Activated T-cell treated with anti-CD3 and anti-CD28 coated beads, Interleukin-2, amount 50 U/mL, for 1 hour (primary cell): ENCODE measurements around the gene NISCH.

ENCODE experiments used
- DNase-seq: peaks from one replicate; pipeline ENCODE4 v3.0.0-alpha.2; 2020

NISCH gene

DNA sequence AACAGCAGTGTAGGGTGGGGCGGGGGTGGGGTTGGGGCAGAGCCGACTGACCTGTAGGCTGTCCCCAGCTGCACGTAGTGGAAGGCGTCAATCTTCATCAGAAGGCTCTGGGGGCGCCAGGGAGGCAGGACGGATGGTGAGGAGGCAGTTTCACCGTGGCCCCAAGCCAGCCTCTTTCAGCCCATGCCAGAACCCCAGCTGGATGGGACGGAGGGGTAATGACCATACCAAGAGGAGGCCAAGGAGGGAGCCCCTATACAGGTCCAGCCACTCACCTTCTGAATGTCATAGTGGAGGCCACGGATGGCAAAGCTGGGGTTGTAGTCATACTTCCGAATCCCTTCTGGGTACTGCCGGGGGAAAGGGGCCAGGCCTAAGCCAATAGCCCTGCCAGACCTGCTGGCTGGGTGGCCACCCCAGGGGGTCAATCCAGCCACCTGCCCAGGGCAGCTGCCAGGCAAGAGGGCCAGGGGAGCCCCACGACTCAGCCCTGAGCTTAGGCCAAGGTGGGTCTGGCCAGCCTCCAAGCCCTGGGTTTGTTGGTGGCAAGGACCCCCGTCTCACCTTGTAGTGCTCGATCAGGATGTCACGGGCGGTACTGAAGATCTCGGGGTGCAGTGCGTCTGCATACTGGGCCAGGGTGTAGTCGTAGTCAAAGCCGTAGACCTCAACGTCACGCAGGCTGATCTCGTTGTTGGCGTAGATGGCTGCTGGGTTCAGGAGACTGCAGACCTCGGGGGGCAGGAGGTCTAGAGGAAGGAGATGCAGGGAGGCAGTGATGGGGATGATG lies 73.4 kb downstream of the NISCH start:
- DNase-seq = peak; percentile 16

DNA sequence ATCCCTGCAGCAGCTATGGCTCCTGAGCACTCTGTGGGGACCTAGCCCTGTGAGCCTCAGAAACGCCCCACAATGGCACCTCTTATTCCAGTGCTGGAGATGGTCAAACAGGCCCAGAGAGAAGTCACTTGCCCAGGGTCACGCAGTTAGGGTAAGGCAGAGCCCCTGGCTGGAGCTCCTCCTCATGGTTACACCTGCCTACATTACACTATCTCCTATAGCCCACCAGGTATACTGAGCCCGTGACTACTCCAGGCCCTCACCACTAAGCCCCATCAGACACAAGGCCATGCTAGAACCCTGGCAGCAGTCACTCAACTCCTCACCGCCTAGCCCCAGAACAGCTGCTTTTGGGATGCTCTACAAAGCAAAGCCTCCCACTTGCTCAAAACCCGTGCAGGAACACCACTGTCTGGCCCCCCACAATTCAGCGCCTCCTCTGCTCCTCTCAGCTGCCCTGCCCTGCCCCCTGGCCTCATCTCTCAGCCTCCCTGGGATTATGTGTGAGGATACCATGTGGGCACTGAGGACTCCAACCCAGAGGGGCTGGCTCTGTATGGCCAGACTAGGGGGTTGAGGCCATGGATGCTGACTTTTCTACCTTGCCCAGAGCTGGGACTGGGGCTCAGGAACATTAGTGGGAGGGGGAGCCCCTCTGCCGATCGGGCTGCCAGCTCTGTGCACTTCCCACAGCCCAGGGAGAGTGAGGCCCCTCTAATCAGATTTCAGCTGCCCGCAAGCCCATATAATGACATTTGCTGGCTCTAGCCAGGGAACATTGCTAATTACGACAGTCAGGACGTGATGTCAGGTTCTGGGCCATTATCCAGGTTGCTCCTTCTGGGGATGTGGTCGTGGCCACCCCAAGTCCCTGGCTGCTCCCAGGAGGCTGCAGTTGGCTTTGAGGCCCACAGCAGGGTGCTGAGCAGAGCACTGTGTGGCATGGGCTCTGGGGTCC lies 74.3 kb downstream of the NISCH start:
- DNase-seq = peak; percentile 15

DNA sequence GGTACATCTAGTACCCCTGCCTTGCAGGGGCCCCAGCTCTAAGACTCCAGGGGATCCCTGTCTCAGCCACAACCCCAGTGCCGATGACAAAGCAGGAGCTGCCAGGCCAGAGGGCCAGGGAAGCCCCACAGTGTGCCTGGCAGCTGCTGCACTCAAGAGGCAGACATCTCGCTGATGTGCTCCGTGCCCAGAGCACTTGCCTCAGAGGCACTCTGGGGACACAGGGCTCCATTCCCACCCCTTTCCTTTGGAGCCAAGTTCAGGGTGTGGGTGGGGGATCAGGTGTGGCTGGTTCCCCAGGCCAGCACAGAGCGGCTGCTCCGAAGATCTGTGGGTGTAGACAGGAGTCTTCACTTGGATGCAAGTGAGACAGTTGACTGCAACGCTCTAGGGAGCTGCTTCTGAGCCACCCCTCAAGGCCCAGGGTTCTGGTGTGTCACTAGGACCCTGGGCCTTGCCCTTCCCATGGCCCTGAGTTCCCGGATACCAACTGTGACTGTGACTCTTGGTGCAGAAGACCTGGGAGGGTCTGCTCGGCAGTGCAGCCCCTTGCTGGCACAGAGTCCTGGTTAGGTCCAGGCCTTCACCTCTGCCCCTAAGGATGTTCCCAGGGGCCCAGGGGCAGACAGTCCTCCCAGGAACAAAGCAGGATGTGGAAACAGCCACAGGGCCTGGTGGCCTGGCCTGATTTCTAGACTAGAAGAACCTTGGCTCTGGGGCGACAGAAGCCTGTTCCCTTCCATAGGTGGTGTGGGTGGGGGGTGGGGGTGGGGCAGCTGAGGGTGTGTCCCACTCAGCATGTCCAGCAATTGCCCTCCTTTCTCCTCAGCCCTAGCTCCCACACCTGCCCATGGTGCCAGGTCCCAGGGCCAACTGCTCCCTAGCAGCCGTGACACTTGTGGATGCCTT lies 75.8 kb downstream of the NISCH start:
- DNase-seq = peak; percentile 18

GRCh38 chr3:52531860-52532516 lies 76.6 kb downstream of the NISCH start:
- DNase-seq = peak; percentile 18

DNA sequence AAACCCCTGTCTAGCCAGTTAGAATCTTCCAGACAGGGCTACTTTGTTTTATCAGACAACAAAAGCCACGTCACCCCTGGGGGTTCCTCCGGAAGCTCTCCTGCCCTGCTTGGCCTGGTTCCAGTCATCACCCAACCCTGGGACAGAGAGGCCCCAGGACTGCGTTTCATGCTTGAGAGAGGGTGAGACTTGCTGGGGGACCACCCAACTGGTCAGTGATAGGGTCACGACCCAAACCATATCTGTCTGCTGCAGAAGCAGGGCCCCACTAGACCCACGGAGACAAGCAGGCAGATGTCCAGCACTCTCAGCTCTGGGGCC lies 77.1 kb downstream of the NISCH start:
- DNase-seq = peak; percentile 41

DNA sequence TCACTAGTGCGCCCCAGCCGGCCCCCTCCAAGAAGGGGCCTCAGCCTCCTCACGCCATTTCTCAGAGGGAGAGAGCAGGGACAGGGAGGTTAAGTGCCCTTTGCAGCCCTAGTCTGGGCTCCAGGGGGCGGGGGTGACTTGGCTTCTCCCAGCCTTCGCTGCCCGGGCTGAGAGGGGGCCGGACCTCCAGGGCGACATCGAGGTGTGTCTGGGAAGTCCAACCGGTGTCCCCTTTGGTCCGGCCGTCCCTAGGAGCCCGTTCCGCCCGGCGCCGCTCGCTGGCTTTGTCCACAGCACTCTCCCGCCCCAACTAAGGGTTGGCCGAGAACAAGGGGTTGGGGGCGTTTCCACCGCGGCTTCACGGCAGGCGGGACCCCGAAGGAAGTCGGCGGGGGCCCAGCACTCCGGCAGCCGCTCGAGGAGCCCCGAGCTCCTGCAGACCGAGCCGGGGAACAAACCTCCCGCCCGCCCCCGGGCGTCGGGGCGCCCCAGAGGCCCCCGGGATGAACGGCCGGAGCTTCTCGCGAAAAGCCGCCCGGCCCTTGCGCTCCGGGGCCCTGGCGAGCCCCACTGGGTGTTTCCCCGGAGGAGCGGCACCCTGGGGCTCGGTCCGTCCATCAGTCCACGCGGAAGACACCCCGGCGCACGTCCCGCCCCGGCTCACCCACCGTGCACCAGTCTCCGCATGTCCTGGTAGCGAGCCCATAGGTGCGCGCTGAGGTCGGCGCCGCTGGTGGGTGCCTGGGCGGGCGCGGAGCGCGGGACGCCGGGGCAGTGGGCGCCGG lies 77.6 kb downstream of the NISCH start:
- DNase-seq = peak; percentile 47

- peak; percentile 72 for DNase-seq
Measured at GRCh38 chr3:52533623-52534280, 78.3 kb downstream of the NISCH start, which contains the start of gene NT5DC2. Gene NT5DC2 (minus strand): TSS chr3:52533857. CDS start chr3:52533737, 120 bp downstream.

DNA sequence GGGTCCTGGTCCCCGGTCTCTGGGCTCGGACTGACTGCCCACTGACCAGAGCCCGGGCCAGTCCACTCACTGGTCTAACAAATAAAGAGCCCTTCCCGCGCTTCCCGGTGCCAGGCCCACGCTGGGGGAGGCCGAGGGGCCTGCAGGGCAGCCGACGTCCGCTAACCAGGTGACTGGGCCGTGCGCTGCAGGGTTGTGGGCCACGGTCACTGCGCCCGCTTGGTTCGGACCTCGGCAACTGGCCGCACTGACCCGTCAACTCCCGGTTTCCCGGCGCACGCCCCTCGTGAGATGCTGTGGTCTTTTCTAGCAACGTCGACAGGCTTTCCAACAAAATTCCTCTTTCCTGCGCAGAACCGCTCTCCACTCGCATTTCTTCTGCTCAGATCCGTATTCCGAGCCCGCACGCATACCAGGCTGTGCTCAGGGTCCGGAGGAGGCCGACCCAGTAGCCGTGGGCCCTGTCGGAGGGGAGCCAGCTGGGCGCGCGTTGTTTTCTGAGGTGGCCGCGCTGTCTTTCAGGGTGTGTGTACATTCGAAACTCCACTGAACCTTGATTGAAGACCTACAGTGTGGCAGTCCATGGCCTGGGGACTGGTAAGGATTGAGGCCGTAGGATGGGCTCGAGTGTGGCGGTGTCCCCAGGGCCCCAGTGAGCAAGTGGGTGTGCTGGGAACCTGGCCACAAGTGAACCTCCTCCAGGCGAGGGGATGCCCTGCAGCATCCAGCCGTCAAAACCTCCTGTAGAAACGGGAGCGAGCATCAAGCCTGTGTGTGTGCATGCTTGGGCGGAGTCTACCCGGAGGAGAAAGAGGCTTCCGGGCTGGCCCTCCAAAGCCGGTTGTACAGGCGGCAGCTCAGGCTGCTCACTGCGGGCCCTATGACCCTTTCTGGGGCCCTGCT lies 79.1 kb downstream of the NISCH start:
- peak; percentile 17 for DNase-seq

DNA sequence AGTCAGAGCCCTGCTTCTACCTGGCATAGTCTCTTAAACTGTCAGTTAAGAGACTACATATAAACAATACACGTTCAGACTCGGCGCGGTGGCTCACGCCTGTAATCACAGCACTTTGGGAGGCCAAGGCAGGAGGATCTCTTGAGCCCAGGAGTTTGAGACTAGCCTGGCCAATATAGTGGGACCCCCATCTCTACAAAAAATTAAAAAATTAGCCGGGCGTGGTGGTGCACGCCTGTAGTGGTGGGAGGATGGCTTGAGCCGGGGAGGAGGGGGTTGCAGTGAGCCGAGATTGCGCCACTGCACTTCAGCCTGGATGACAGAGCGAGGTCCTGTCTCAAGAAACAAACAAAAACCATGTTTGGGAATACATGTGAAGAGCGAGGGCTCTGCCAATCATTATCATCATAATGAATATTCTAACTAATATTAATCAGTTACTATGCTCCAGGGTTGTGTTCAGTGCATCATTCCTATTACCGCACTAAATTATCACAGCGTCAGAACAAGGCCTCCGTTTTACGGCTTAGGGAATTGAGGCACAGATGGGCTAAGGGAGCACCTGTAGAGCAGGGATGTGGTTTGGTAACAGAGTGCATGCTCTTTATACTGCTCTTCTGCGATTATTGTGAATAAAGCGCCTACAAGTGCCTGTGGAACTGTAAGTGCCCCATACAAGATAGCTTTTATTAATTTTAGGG lies 80.2 kb downstream of the NISCH start:
- peak; percentile 16 for DNase-seq

- no peak for DNase-seq
Measured at GRCh38 chr3:52536112-52536368, 80.6 kb downstream of the NISCH start.

DNA sequence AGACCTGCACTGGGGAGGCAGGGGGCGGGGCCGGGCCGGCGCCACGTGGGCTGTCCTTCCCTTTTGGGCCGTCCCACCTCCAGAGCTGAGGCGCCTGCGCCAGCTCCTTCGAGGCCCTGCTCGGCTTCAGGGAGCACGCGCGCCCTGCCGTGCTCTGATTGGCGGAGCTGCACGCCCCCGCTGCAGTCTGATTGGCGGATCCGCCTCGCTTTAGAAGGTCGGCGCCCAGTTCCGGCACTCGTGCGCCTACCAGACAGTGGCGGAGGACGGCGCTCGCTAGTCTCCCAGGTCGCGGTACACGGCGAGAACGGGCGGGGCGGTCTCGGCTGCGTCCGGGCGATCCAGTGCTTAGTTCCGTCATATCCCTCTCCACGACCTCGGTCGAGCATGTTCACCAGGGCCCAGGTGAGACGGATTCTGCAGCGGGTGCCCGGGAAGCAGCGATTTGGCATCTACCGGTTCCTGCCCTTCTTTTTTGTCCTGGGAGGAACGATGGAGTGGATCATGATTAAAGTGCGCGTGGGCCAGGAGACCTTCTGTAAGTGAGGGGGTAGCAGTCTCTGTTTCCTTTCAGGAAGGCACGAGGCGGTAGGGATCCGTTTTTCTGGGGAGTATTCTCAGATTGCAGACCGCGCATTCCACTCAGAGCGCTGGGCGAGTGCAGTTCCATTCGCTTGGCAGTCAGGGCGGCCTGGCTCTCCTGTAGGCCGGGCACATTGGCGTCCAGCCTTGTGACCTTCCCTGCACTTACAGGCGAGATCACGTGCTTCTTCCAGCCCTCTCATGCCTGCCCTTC lies 81.2 kb downstream of the NISCH start, which contains the start of gene UQCC5:
TSS of gene UQCC5 (plus strand) at position 237 of the 796 bp plus-strand sequence. CDS start at position 388, 151 bp downstream.
- DNase-seq = peak; percentile 96

GRCh38 chr3:52537165-52537620 lies 81.8 kb downstream of the NISCH start:
- DNase-seq = no peak

DNA sequence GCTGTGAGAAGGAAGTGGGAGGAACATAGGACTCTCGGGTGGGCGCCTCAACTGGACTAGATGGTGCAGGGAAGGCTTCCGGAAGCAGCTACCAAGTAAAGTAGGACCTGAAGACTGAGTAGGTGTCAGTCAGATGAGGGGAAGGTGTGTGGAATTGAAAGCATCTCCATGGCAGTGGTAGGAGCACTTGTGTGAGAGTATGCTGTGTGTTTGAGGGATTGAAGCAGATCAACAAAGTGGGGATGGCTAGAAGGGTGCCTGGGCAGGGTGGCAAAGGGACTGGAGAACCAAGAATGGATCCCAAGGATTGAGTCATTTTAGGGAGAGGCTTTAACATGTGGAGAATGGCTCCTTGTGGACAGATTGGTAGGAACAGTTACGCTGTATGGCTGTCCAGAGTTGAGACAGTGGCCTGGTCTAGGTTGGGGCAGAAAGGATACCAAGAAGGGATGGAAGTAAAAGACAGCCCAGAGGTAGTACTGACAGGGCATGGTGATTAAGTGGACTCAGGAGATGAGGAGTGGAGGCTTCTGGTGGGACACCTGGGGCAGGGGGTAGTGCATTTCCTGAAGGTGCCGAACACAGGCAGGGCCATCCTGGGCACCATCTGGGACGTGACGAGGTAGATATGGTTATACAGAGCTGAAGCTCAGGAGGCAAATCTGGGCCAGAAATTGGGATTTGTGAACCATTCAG lies 82.5 kb downstream of the NISCH start:
- DNase-seq = peak; percentile 16

DNA sequence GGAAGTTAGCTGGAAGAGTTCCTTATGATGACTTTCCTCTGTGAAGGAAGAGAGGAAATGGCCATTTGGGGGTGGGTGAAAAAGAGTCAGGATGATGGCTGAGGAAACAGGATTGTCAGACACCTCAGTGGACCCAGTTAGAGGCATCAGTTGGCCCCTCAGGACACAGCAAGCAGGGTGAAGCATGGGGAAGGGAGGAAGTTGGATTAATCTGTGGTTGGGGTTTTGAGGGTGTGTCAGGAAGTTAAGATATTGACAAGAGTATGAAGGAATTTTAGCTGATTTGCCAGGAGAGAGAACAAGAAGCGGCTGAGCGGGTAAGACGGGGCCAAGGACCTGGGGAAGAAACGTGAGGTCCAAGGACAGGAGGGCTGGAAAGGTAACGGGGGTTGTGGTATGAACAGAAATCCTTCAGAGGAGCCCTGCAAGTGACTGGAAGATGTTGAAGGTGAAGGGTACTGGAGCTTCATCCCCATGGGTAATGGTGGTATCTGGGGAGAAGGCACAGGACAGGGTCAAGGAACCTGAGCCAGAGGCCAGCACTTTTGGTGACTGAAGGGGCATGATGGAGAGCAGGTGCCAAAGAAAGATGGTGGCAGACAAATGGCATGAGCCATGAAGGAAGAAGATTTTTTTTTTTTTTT lies 83.7 kb downstream of the NISCH start:
- DNase-seq = no peak

DNA sequence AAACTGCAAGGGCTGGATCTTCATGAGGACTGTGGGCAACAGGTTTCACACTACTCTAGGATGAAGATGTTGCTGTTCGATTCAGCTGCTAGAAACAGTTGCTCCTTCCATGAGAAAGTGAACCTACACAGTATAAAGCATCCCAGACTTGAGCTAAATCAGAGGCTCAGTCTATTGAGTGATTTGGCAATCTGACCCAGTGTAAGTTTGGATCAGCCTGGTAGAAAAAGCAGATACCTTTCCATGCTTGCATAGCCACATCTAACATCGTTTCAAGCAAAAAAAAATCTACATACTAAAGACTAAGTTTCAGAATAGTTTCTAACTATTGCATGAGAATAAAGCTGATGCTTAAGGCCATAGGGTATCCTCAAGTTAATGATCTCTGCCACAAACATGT lies 85.6 kb downstream of the NISCH start:
- no peak for DNase-seq
